SK-N-SH treated with all-trans-retinoic acid at 6 μM for 48 hours (cell line): ENCODE data around the gene LMCD1.

Source experiments
- ATAC-seq: fragments of 200-7000 bp; cut with Tn5 transposase; 3 replicates; pipeline ENCODE4 v1.9.1; 2020; ENCODE audit warnings: mild to moderate bottlenecking, moderate library complexity
- ARNTL ChIP-seq: fragments of 450-650 bp; formaldehyde crosslinking; IDR thresholded peaks from 2 replicates; pipeline ENCODE4 v1.5.0; 2020; ENCODE audit warnings: low read depth, mild to moderate bottlenecking, moderate library complexity, borderline replicate concordance
- CSDC2 ChIP-seq: fragments of 250-450 bp; sonication (Bioruptor Pico); IDR thresholded peaks from 2 replicates; pipeline ENCODE4 v1.5.0; 2020; ENCODE audit warnings: mild to moderate bottlenecking, moderate library complexity
- CSRNP3 ChIP-seq: fragments of 250-450 bp; sonication (Bioruptor Pico); IDR thresholded peaks from 2 replicates; pipeline ENCODE4 v1.5.1; 2021; ENCODE audit warnings: mild to moderate bottlenecking, moderate library complexity
- ESRRG ChIP-seq: fragments of 250-450 bp; sonication (Bioruptor Pico); IDR thresholded peaks from 2 replicates; pipeline ENCODE4 v1.6.1; 2021; ENCODE audit warnings: mild to moderate bottlenecking
- GLIS3 ChIP-seq: fragments of 250-450 bp; sonication (Bioruptor Pico); IDR thresholded peaks from 2 replicates; pipeline ENCODE4 v1.5.0; 2020; ENCODE audit warnings: mild to moderate bottlenecking, moderate library complexity
- ISL1 ChIP-seq: fragments of 250-450 bp; sonication (Bioruptor Pico); IDR thresholded peaks from 2 replicates; pipeline ENCODE4 v2.1.2; 2022; ENCODE audit warnings: mild to moderate bottlenecking, moderate library complexity
- OSR1 ChIP-seq: fragments of 250-450 bp; sonication (Bioruptor Pico); IDR thresholded peaks from 2 replicates; pipeline ENCODE4 v1.8.0; 2022; ENCODE audit warnings: moderate library complexity, mild to moderate bottlenecking, inconsistent platforms
- PATZ1 ChIP-seq: fragments of 250-450 bp; sonication (Bioruptor Pico); IDR thresholded peaks from 2 replicates; pipeline ENCODE4 v1.8.0; 2020; ENCODE audit warnings: mild to moderate bottlenecking, moderate library complexity, borderline replicate concordance
- POU6F1 ChIP-seq: fragments of 250-450 bp; sonication (Bioruptor Pico); IDR thresholded peaks from 2 replicates; pipeline ENCODE4 v1.8.0; 2021; ENCODE audit warnings: low read depth, mild to moderate bottlenecking, moderate library complexity, borderline replicate concordance
- PPARA ChIP-seq: fragments of 250-450 bp; sonication (Bioruptor Pico); IDR thresholded peaks from 2 replicates; pipeline ENCODE4 v1.5.0; 2020; ENCODE audit warnings: mild to moderate bottlenecking, borderline replicate concordance
- RARB ChIP-seq: fragments of 250-450 bp; sonication (Bioruptor Pico); IDR thresholded peaks from 2 replicates; pipeline ENCODE4 v1.8.0; 2021; ENCODE audit warnings: mild to moderate bottlenecking, moderate library complexity
- SNAI2 ChIP-seq: fragments of 250-450 bp; sonication (Bioruptor Pico); IDR thresholded peaks from 2 replicates; pipeline ENCODE4 v1.5.0; 2020; ENCODE audit warnings: mild to moderate bottlenecking, moderate library complexity
- TCF4 ChIP-seq: fragments of 250-450 bp; sonication (Bioruptor Pico); IDR thresholded peaks from 2 replicates; pipeline ENCODE4 v1.8.0; 2021; ENCODE audit warnings: mild to moderate bottlenecking, moderate library complexity, borderline replicate concordance
- TOX ChIP-seq: fragments of 250-450 bp; sonication (Bioruptor Pico); IDR thresholded peaks from 2 replicates; pipeline ENCODE4 v1.8.0; 2021; ENCODE audit warnings: mild to moderate bottlenecking, moderate library complexity, borderline replicate concordance
- ZC3H10 ChIP-seq: fragments of 250-450 bp; sonication (Bioruptor Pico); IDR thresholded peaks from 2 replicates; pipeline ENCODE4 v1.5.1; 2021; ENCODE audit warnings: mild to moderate bottlenecking, moderate library complexity
- ZFP3 ChIP-seq: fragments of 250-450 bp; sonication (Bioruptor Pico); IDR thresholded peaks from 2 replicates; pipeline ENCODE4 v1.5.0; 2020; ENCODE audit warnings: mild to moderate bottlenecking, moderate library complexity
- ZFP30 ChIP-seq: fragments of 450-650 bp; formaldehyde crosslinking; IDR thresholded peaks from 2 replicates; pipeline ENCODE4 v1.5.0; 2022; ENCODE audit warnings: mild to moderate bottlenecking, moderate library complexity
- ZNF565 ChIP-seq: fragments of 450-650 bp; formaldehyde crosslinking; conservative IDR thresholded peaks from 2 replicates; pipeline ENCODE4 v1.5.0; 2020; ENCODE audit warnings: low read depth, mild to moderate bottlenecking, moderate library complexity
- ZNF70 ChIP-seq: fragments of 450-650 bp; formaldehyde crosslinking; IDR thresholded peaks from 2 replicates; pipeline ENCODE4 v1.5.0; 2020; ENCODE audit warnings: mild to moderate bottlenecking, moderate library complexity
- ZNF8 ChIP-seq: fragments of 450-650 bp; formaldehyde crosslinking; IDR thresholded peaks from 2 replicates; pipeline ENCODE4 v1.5.0; 2020; ENCODE audit warnings: mild to moderate bottlenecking, moderate library complexity
- TF ChIP-seq, protein P1 (sequence below): fragments of 250-450 bp; sonication (Bioruptor Pico); IDR thresholded peaks from 2 replicates; pipeline ENCODE4 v1.5.1; 2020; ENCODE audit warnings: low read depth, mild to moderate bottlenecking, moderate library complexity
- TF ChIP-seq, protein P2 (sequence below): fragments of 250-450 bp; sonication (Bioruptor Pico); IDR thresholded peaks from 2 replicates; pipeline ENCODE4 v1.5.0; 2020; ENCODE audit warnings: mild to moderate bottlenecking, moderate library complexity

The LMCD1 gene

GRCh38 chr3:8554696-8555095 lies 53.1 kb downstream of the LMCD1 start:
- no peak for TF ChIP-seq POU6F1 (CRISPR knock-in tag)
- TF ChIP-seq ZNF70: no peak
- no peak for TF ChIP-seq CSRNP3 (CRISPR knock-in tag)
- TF ChIP-seq ZNF565 (CRISPR knock-in tag): no peak
- TF ChIP-seq, protein P1, sequence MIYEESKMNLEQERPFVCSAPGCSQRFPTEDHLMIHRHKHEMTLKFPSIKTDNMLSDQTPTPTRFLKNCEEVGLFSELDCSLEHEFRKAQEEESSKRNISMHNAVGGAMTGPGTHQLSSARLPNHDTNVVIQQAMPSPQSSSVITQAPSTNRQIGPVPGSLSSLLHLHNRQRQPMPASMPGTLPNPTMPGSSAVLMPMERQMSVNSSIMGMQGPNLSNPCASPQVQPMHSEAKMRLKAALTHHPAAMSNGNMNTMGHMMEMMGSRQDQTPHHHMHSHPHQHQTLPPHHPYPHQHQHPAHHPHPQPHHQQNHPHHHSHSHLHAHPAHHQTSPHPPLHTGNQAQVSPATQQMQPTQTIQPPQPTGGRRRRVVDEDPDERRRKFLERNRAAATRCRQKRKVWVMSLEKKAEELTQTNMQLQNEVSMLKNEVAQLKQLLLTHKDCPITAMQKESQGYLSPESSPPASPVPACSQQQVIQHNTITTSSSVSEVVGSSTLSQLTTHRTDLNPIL (CRISPR knock-in tag): no peak
- no peak for TF ChIP-seq ESRRG (CRISPR knock-in tag)
- TF ChIP-seq ZFP3: no peak
- TF ChIP-seq PATZ1 (CRISPR knock-in tag): no peak
- no peak for TF ChIP-seq TCF4 (CRISPR knock-in tag)
- TF ChIP-seq OSR1 (CRISPR knock-in tag): no peak
- no peak for TF ChIP-seq PPARA
- no peak for TF ChIP-seq ZC3H10 (CRISPR knock-in tag)
- TF ChIP-seq GLIS3: no peak
- no peak for TF ChIP-seq ZNF8 (CRISPR knock-in tag)
- TF ChIP-seq TOX (CRISPR knock-in tag): no peak
- no peak for TF ChIP-seq SNAI2 (CRISPR knock-in tag)
- no peak for TF ChIP-seq ISL1 (CRISPR knock-in tag)
- no peak for TF ChIP-seq ARNTL
- no peak for TF ChIP-seq ZFP30 (CRISPR knock-in tag)
- ATAC-seq: no peak

- TF ChIP-seq ESRRG (CRISPR knock-in tag) (no peak), ARNTL (no peak), ZC3H10 (CRISPR knock-in tag) (no peak), OSR1 (CRISPR knock-in tag) (no peak), POU6F1 (CRISPR knock-in tag) (no peak), ZFP30 (CRISPR knock-in tag) (no peak), PPARA (no peak), ZNF8 (CRISPR knock-in tag) (no peak), CSRNP3 (CRISPR knock-in tag) (no peak), PATZ1 (CRISPR knock-in tag) (no peak), ISL1 (CRISPR knock-in tag) (no peak), CSDC2 (no peak), TCF4 (CRISPR knock-in tag) (no peak), RARB (no peak), SNAI2 (CRISPR knock-in tag) (no peak)
- TF ChIP-seq, protein P2, sequence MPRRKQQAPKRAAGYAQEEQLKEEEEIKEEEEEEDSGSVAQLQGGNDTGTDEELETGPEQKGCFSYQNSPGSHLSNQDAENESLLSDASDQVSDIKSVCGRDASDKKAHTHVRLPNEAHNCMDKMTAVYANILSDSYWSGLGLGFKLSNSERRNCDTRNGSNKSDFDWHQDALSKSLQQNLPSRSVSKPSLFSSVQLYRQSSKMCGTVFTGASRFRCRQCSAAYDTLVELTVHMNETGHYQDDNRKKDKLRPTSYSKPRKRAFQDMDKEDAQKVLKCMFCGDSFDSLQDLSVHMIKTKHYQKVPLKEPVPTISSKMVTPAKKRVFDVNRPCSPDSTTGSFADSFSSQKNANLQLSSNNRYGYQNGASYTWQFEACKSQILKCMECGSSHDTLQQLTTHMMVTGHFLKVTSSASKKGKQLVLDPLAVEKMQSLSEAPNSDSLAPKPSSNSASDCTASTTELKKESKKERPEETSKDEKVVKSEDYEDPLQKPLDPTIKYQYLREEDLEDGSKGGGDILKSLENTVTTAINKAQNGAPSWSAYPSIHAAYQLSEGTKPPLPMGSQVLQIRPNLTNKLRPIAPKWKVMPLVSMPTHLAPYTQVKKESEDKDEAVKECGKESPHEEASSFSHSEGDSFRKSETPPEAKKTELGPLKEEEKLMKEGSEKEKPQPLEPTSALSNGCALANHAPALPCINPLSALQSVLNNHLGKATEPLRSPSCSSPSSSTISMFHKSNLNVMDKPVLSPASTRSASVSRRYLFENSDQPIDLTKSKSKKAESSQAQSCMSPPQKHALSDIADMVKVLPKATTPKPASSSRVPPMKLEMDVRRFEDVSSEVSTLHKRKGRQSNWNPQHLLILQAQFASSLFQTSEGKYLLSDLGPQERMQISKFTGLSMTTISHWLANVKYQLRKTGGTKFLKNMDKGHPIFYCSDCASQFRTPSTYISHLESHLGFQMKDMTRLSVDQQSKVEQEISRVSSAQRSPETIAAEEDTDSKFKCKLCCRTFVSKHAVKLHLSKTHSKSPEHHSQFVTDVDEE (CRISPR knock-in tag): no peak
- peak; percentile 62 for ATAC-seq
Measured at GRCh38 chr3:8555113-8555661, 53.6 kb downstream of the LMCD1 start.
